Activated CD4-positive, alpha-beta memory T cell treated with anti-CD3 and anti-CD28 coated beads for 36 hours (primary cell): ENCODE measurements around the gene AP1M2. TPM values are rescaled to one million over a fixed set of nuclear protein-coding genes. Genes with fewer than 3 reads are reported as not detected.
A peak's percentile ranks its signal among the peaks of the same experiment; 100 is the strongest.
"Not testable (repeated sequence)": the region's sequence is repeated elsewhere in the genome, so short reads cannot be mapped to it uniquely, and the experiment has no call there.

Experiments
- CTCF ChIA-PET: fragments of 350-600 bp; sonication (Branson Sonifier 250); formaldehyde crosslinking; loops from one replicate; lab custom pipeline; 2021; ENCODE audit warnings: antibody characterized with exemption, inconsistent platforms; lab: Charles Lee
- POLR2A ChIA-PET: fragments of 350-600 bp; sonication (Branson Sonifier 250); formaldehyde crosslinking; loops from one replicate; lab custom pipeline; 2021; ENCODE audit warnings: antibody characterized with exemption; lab: Charles Lee
- DNase-seq: peaks from one replicate; pipeline ENCODE4 v3.0.0-alpha.2; 2020
- H3K27ac Mint-ChIP-seq: one replicate; pipeline ENCODE4 v1.8.0; 2021; ENCODE audit warnings: mixed read lengths
- H3K27me3 Mint-ChIP-seq: one replicate; pipeline ENCODE4 v1.8.0; 2021; ENCODE audit warnings: mixed read lengths
- H3K36me3 Mint-ChIP-seq: one replicate; pipeline ENCODE4 v1.8.0; 2021; ENCODE audit warnings: mixed read lengths
- H3K4me1 Mint-ChIP-seq: one replicate; pipeline ENCODE4 v1.8.0; 2021; ENCODE audit warnings: low read depth, mixed read lengths
- H3K4me3 Mint-ChIP-seq: one replicate; pipeline ENCODE4 v1.8.0; 2021; ENCODE audit warnings: mild to moderate bottlenecking, mixed read lengths
- H3K9me3 Mint-ChIP-seq: one replicate; pipeline ENCODE4 v1.8.0; 2021; ENCODE audit warnings: mixed read lengths
- intact Hi-C: fragments of 100-400 bp; cut with micrococcal nuclease; formaldehyde crosslinking; loops from one replicate; pipeline ENCODE4 v1.15.1; 2023
- total RNA-seq, 2 experiments: library from RNA; stranded (reverse); gene quantifications; one replicate each; pipeline ENCODE4 v1.2.3, GENCODE V29; 2021

The AP1M2 gene
- total RNA-seq, 2 experiments from 2014 or later, result not detected

DNA sequence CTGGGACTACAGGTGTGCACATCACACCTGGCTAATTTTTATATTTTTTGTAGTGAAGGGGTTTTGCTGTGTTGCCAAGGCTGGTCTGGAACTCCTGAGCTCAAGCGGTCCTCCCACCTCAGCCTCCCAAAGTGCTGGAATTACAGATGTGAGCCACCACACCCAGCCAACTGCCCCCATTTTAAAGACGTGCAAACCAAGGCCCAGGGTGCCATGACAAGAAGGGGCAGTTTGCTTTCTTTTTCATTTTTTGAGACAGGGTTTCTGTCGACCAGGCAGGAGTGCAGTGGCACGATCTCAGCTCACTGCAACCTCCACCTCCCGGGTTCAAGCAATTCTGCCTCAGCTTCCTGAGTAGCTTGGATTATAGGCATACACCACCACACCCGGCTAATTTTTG, 13.3 kb downstream of the AP1M2 start:
- H3K27ac Mint-ChIP-seq, H3K36me3 Mint-ChIP-seq, H3K27me3 Mint-ChIP-seq, POLR2A ChIA-PET, DNase-seq, H3K9me3 Mint-ChIP-seq, H3K4me3 Mint-ChIP-seq: not testable (repeated sequence)
- CTCF ChIA-PET, result interaction anchor here (0.9 to 7.5 kb wide), 7 partner anchors 20 to 291 kb away, joined by 3 to 45 read pairs (median 4); partner anchors contain the start of gene QTRT1
- H3K4me1 Mint-ChIP-seq, result peaks cover 11% of the 10 kb centered on the region
- intact Hi-C loops, result loop anchor here (2.0 kb wide), 1 partner anchor 91 kb away; no protein-coding TSS in a partner anchor

DNA sequence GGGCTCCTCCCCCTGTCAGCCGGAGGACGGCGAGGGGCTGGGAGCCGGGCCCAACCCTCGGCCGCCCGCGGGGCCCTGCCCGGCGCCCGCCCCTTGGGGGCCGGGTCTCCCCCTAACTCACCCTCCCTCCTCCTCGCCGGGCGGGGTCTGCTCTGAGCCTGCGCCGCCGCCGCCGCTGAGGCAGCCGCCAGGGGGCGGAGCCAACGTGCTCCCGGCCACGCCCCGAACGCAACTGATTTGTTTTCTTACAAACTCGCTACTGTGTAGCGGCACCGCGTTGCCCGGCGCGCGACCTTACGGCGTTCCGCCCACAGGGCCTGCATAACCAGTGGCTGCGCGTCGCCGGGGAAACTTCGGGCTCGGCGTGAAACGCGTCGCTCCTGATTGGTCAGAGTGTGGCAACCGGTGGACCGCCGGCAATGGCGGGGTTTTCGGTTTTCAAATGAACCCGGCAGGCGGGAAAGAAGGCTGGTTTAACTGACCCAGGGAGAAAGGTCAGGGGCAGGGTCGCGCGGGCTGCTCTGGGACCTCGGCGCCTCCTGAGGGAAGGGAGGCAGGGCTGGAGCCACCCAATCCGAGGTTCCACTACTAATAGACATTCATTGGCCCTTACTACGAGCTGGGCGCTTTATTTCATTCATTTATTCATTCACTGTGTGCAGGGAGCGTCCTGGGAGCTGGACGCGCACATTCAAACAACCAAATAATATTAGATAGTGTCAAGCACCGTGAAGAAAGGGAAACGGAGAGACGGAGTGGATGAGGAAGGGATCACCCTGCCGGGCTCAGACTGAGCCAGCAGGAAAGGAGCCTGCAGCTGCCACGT, 18.1 kb downstream of the AP1M2 start, which contains the start of gene CDKN2D:
Gene CDKN2D (minus strand): TSS at position 154 of the 826 bp plus-strand sequence. CDS start 326 bp downstream, outside the sequence.
- H3K27me3 Mint-ChIP-seq, result no peaks in the 10 kb centered on the region
- peak; percentile 100 for DNase-seq
- H3K9me3 Mint-ChIP-seq, result no peaks in the 10 kb centered on the region
- peaks cover 34% of the 10 kb centered on the region for H3K4me1 Mint-ChIP-seq
- H3K27ac Mint-ChIP-seq, result peak within 1 kb of the TSS; percentile 98
- H3K4me3 Mint-ChIP-seq, result peak within 1 kb of the TSS; percentile 98
- ChIA-PET POLR2A (interaction anchor here (0.8 to 1.4 kb wide), 4 partner anchors 13 to 65 kb away, joined by 3 to 5 read pairs (median 3); no protein-coding TSS in a partner anchor), CTCF (interaction anchor here (0.8 to 7.5 kb wide), 8 partner anchors 26 to 166 kb away, joined by 3 to 45 read pairs (median 5); partner anchors contain the start of genes CDC37 and QTRT1)
- peaks cover 28% of the 10 kb centered on the region for H3K36me3 Mint-ChIP-seq
- intact Hi-C loops, result loop anchor here (1.0 to 10.0 kb wide), 9 partner anchors 26 to 464 kb away; partner anchors contain the start of genes ANGPTL6, ATG4D, CDC37 and PPAN

DNA sequence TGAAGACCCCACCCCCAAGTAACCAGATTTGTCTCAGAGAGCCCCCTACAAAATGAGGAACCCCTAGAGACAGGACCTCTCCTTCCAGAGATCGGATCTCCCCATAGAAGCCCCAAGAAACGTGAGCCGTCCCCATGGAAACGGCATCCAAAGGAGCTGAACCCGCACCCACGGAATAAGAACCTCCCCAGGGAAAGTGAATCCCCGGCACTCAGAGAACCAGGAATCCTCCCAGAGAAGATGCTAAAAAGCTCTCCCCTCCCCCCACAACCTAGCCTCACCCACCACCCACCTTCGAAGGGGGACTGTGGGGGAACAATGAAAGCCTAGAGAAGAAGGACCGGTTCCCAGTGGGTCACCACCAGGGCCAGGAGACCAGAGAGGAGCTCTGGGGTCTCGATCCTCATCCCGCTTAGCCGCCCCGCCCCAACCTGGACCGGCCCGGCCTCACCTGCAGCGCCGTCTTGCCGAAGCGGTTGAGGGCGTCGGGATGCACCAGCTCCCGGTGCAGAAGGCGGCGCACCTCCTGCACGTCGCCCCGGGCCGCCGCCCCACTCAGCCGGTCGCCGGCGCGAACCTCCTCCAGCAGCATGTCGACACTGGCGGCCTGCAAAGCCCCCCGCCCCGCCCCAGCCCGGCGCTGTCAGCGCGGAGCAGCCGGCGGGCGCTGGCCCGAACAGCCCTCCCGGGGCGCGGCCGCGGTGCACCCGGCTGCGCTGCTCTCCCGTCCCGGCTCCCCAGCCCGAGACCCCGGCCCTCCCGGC, 18.9 kb downstream of the AP1M2 start:
- peak; percentile 78 for DNase-seq
- CTCF ChIA-PET, result interaction anchor here (0.7 to 7.5 kb wide), 8 partner anchors 17 to 165 kb away, joined by 3 to 45 read pairs (median 4); partner anchors contain the start of gene QTRT1
- intact Hi-C loops, result loop anchor here (2.0 to 10.0 kb wide), 7 partner anchors 129 to 463 kb away; partner anchors contain the start of genes ANGPTL6, CDC37, PPAN and SMARCA4
- H3K36me3 Mint-ChIP-seq, result peaks cover 28% of the 10 kb centered on the region
- peak overlapping the region; percentile 98 for H3K4me3 Mint-ChIP-seq
- H3K4me1 Mint-ChIP-seq, result peaks cover 36% of the 10 kb centered on the region
- H3K27me3 Mint-ChIP-seq, result no peaks in the 10 kb centered on the region
- H3K27ac Mint-ChIP-seq, result peak overlapping the region; percentile 98
- no peaks in the 10 kb centered on the region for H3K9me3 Mint-ChIP-seq
- POLR2A ChIA-PET, result interaction anchor here (0.8 to 4.2 kb wide), 3 partner anchors 13 to 150 kb away, joined by 3 to 29 read pairs (median 5); partner anchors contain the start of gene DNM2

DNA sequence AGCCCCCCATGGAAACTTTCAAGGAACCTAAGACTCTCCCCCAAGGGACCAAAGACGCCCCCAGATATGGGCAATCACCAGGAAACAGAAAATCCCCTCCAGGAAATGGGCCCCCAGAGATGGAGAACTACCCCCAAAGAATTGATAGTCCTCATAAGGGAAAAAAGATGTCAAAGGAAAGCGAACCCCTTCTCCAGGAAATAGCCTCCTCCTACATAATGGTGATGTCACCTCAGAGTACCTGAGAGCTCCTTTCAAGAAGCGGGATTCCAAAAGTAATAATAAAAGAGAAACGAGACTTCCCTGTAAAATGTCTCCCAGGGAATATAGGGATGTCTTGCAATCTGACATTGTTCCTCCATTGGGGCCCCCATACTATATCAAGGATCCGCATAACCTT, 19.5 kb downstream of the AP1M2 start:
- intact Hi-C loops, result loop anchor here (2.0 to 10.0 kb wide), 9 partner anchors 35 to 463 kb away; partner anchors contain the start of genes ANGPTL6, CDC37, PPAN and SMARCA4
- no peak for DNase-seq
- H3K4me1 Mint-ChIP-seq, result peaks cover 36% of the 10 kb centered on the region
- H3K27me3 Mint-ChIP-seq, result no peaks in the 10 kb centered on the region
- ChIA-PET POLR2A (interaction anchor here (0.8 to 4.2 kb wide), 3 partner anchors 13 to 151 kb away, joined by 3 to 29 read pairs (median 3); partner anchors contain the start of gene DNM2), CTCF (interaction anchor here (0.7 to 7.5 kb wide), 5 partner anchors 16 to 133 kb away, joined by 3 to 45 read pairs (median 5); partner anchors contain the start of gene QTRT1)
- peaks cover 29% of the 10 kb centered on the region for H3K36me3 Mint-ChIP-seq
- peak overlapping the region; percentile 98 for H3K4me3 Mint-ChIP-seq
- H3K9me3 Mint-ChIP-seq, result no peaks in the 10 kb centered on the region
- H3K27ac Mint-ChIP-seq, result peak overlapping the region; percentile 98

DNA sequence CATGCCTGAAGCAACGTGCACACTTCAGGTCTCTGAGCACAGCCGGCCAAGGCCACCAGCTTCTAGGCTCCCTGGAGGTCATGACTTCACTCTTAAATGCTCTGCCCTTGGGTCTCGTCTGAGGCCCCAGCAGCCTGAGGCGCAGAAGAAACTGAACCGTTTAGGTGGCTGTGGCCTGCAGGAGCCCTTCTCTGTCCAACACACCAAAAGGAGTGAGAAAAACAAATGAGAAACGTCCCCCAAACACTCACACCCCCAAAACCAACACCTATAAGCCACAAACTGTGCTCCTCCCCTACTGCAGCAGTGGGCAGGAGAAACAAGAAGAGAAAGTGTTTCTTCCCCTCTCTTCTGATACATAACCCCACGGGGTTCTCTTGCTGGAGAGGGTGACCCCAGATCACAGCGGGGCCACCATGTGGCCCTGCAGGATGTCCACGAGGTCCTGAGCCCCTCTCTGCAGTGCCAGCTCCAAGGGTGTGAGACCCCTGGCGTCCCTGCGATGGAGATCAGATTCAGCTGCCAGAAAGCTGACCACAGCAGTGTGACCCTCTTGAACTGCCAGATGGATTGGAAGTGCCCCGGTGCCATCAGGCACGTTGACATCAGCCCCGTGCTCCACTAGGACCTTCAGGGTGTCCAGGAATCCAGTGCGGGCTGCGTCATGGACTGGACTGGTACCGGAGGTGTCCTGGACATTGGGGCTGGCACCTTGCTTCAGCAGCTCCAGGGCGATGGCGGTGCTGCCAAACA, 20.3 kb downstream of the AP1M2 start:
- peak; percentile 75 for DNase-seq
- no peaks in the 10 kb centered on the region for H3K27me3 Mint-ChIP-seq
- intact Hi-C loops, result loop anchor here (1.0 to 10.0 kb wide), 9 partner anchors 36 to 462 kb away; partner anchors contain the start of genes ANGPTL6, ILF3, PPAN and SMARCA4
- peak overlapping the region; percentile 98 for H3K27ac Mint-ChIP-seq
- H3K36me3 Mint-ChIP-seq, result peaks cover 31% of the 10 kb centered on the region
- H3K4me3 Mint-ChIP-seq, result peak overlapping the region; percentile 98
- H3K4me1 Mint-ChIP-seq, result peaks cover 31% of the 10 kb centered on the region
- H3K9me3 Mint-ChIP-seq, result no peaks in the 10 kb centered on the region
- ChIA-PET CTCF (interaction anchor here (0.9 to 7.5 kb wide), 9 partner anchors 13 to 298 kb away, joined by 3 to 45 read pairs (median 3); partner anchors contain the start of gene QTRT1), POLR2A (interaction anchor here (0.5 to 4.2 kb wide), 3 partner anchors 12 to 81 kb away, joined by 3 to 29 read pairs (median 3); no protein-coding TSS in a partner anchor)

DNA sequence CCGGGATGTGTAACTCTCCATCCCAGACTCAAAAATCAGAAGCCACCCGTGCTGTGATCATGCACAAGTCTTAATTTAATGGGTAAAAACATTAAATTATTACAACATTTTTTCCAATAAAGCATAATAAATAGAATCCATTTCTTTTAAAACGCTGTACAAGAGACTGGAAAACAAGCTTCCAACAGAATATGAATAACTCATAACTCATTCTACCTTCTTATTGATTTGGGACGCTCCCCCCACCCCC, 20.8 kb downstream of the AP1M2 start:
- Mint-ChIP-seq H3K4me3 (peak overlapping the region; percentile 98), H3K9me3 (no peaks in the 10 kb centered on the region), H3K36me3 (peaks cover 35% of the 10 kb centered on the region), H3K4me1 (peaks cover 31% of the 10 kb centered on the region), H3K27me3 (no peaks in the 10 kb centered on the region), H3K27ac (peak overlapping the region; percentile 98)
- intact Hi-C loops, result loop anchor here (1.0 to 10.0 kb wide), 9 partner anchors 36 to 462 kb away; partner anchors contain the start of genes ANGPTL6, ILF3, PPAN and SMARCA4
- no peak for DNase-seq
- POLR2A ChIA-PET, result interaction anchor here (0.6 to 4.2 kb wide), 2 partner anchors 12 to 985 kb away, joined by 3 to 29 read pairs; no protein-coding TSS in a partner anchor
- CTCF ChIA-PET, result interaction anchor here (0.9 to 2.3 kb wide), 6 partner anchors 13 to 298 kb away, joined by 3 to 5 read pairs (median 3); no protein-coding TSS in a partner anchor

DNA sequence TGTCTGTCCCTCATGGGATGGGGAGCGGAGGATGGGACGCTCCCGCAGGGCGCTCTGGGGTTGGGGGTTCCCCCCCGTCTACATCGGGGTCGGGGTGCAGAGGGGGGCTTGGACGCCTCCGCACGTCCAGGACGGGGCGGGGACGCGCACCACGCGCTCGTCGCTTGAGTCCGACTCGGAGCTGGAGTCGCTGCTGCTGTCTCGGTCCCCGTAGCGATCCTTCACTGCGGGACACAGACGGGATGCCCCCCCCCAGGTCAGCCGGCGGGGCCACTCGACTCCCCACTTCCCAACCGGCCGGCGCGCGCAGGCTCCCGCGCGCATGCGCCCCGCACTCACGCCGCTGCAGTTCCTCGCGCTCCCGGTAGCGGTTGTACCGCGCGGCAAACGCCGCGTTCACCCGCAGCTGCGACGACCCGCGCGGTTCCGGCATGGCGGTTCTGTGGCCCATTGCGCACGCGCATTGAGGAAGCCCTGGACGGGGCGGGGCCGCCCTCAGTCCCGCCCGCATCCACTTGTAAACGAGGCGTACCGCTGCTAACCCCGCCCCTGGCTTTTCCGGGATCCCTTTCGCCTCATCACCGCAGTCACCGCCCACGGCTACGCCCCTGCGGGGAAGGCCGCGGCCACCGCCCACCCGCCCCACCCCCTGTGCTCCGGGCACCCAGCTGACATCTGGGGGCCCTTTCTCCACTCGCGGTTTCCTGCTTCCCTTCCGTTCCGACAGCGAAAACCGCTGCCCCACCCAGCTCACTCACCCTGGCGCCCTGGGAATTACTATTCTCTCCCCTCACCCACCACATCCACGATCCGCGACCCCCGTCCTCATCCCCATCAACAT, 21.3 kb downstream of the AP1M2 start, which contains the start of gene KRI1:
Gene KRI1 (minus strand): TSS at position 444 of the 841 bp plus-strand sequence. CDS start 11 bp downstream, at position 433.
- Mint-ChIP-seq H3K36me3 (peaks cover 39% of the 10 kb centered on the region), H3K4me3 (peak within 1 kb of the TSS; percentile 98), H3K27ac (peak within 1 kb of the TSS; percentile 98), H3K9me3 (no peaks in the 10 kb centered on the region), H3K27me3 (no peaks in the 10 kb centered on the region), H3K4me1 (peaks cover 31% of the 10 kb centered on the region)
- ChIA-PET CTCF (interaction anchor here (0.9 to 2.3 kb wide), 6 partner anchors 14 to 299 kb away, joined by 3 to 5 read pairs (median 3); no protein-coding TSS in a partner anchor), POLR2A (interaction anchor here (0.6 to 4.2 kb wide), 4 partner anchors 11 to 985 kb away, joined by 3 to 29 read pairs (median 3); no protein-coding TSS in a partner anchor)
- intact Hi-C loops, result loop anchor here (1.0 to 10.0 kb wide), 9 partner anchors 37 to 461 kb away; partner anchors contain the start of genes ANGPTL6, ILF3, PPAN and SMARCA4
- peak; percentile 99 for DNase-seq

DNA sequence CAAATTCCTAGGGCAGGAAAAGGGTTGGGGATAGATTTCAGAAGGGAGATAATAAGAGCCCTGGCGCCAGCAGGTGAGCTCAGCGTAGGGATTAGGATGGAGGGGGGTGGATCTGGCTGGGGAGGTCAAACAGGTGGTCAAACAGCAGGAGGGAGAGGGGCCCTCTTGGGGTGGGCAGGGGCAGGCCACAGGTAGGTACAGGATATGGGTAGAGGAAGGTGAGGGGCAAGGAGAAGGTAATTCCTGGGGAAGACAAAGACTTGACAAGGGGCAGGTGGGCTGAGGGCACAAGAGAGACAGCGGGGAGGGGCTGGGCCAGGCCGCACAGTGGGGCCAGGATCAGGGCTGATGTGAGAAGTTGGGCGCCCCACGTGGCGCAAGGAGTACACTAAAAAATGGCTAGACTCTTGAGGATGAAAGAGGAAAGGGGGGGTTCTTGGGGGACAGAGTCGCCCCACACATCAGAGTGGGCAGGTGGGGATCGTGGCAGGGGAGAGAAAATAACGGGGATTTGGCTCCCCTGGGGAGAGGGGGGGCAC, 22.0 kb downstream of the AP1M2 start:
- Mint-ChIP-seq H3K27ac (peak overlapping the region; percentile 98), H3K4me1 (peaks cover 30% of the 10 kb centered on the region), H3K27me3 (no peaks in the 10 kb centered on the region), H3K9me3 (no peaks in the 10 kb centered on the region), H3K4me3 (peak overlapping the region; percentile 98), H3K36me3 (peaks cover 41% of the 10 kb centered on the region)
- intact Hi-C loops, result loop anchor here (5.0 to 10.0 kb wide), 5 partner anchors 132 to 460 kb away; partner anchors contain the start of genes ANGPTL6, PPAN, SMARCA4 and TMED1
- CTCF ChIA-PET, result interaction anchor here (0.6 kb wide), 1 partner anchor 71 kb away, joined by 3 read pairs; no protein-coding TSS in a partner anchor
- DNase-seq, result peak; percentile 71
- POLR2A ChIA-PET, result interaction anchor here (0.6 to 4.2 kb wide), 2 partner anchors 11 to 152 kb away, joined by 3 to 29 read pairs; no protein-coding TSS in a partner anchor

DNA sequence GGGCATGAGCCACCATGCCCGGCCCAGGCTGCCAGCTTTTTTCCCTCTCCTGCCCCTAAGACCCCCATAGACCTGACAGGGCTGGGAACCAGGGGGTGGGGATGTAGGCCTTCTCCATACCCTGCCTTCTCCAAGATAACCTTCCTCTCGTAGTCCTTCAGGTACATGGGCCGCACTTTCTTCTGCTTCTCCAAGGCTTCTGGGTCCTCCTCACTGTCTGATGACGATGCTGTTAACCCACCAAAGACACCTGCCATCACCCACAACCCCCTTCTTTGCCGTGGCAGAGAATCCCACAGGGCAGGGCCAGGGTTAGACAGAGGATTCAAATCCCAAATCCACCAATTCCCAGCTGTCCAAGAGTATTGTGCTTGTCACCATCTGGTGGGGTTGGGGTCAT, 24.5 kb downstream of the AP1M2 start:
- peaks cover 26% of the 10 kb centered on the region for H3K4me1 Mint-ChIP-seq
- no peak for DNase-seq
- no peak overlapping the region for H3K4me3 Mint-ChIP-seq
- ChIA-PET CTCF (interaction anchor here (0.7 to 1.2 kb wide), 3 partner anchors 53 to 141 kb away, joined by 3 to 5 read pairs (median 3); no protein-coding TSS in a partner anchor), POLR2A (no interaction called here)
- intact Hi-C loops, result loop anchor here (10.0 kb wide), 1 partner anchor 458 kb away; the partner anchor contains the start of genes ANGPTL6 and PPAN
- no peak overlapping the region for H3K27ac Mint-ChIP-seq
- peaks cover 51% of the 10 kb centered on the region for H3K36me3 Mint-ChIP-seq
- no peaks in the 10 kb centered on the region for H3K9me3 Mint-ChIP-seq
- H3K27me3 Mint-ChIP-seq, result no peaks in the 10 kb centered on the region
